SJSA1 (cell line): ENCODE data around the gene RPL19. TPM values are rescaled to one million over a fixed set of nuclear protein-coding genes. Genes with fewer than 3 reads are reported as not detected.

Source experiments
- DNase-seq, 2 experiments: peaks; one replicate each; pipeline ENCODE4 v3.0.0-alpha.2; 2015 to 2020; ENCODE audit warnings: low spot score in 2 of 2, low read depth in 1 of 2
- H3K27ac ChIP-seq: fragments of 250-450 bp; sonication (Bioruptor Pico); 2 replicates; pipeline ENCODE4 v1.5.1; 2020; ENCODE audit warnings: mild to moderate bottlenecking, moderate library complexity
- H3K27me3 ChIP-seq: fragments of 250-450 bp; sonication (Bioruptor Pico); replicated peaks from 2 replicates; pipeline ENCODE4 v1.5.1; 2020; ENCODE audit warnings: mild to moderate bottlenecking, moderate library complexity
- H3K36me3 ChIP-seq: fragments of 250-450 bp; sonication (Bioruptor Pico); 2 replicates; pipeline ENCODE4 v1.5.1; 2020; ENCODE audit warnings: mild to moderate bottlenecking
- H3K4me1 ChIP-seq: fragments of 250-450 bp; sonication (Bioruptor Pico); replicated peaks from 2 replicates; pipeline ENCODE4 v1.6.1; 2021; ENCODE audit warnings: mild to moderate bottlenecking
- H3K4me3 ChIP-seq: fragments of 250-450 bp; sonication (Bioruptor Pico); 2 replicates; pipeline ENCODE4 v1.5.1; 2020; ENCODE audit warnings: mild to moderate bottlenecking
- H3K9me3 ChIP-seq: fragments of 250-450 bp; sonication (Bioruptor Pico); replicated peaks from 2 replicates; pipeline ENCODE4 v1.5.1; 2020; ENCODE audit warnings: mild to moderate bottlenecking
- total RNA-seq: library from RNA; depleted of rRNA; stranded (reverse); fragments of >200 nt; shearing (Covaris generic); gene quantifications from 2 replicates; pipeline ENCODE4 v1.2.3, GENCODE V29; 2014

RPL19 gene
- total RNA-seq, 1 experiment from 2014 or later = 1,822 TPM

DNA sequence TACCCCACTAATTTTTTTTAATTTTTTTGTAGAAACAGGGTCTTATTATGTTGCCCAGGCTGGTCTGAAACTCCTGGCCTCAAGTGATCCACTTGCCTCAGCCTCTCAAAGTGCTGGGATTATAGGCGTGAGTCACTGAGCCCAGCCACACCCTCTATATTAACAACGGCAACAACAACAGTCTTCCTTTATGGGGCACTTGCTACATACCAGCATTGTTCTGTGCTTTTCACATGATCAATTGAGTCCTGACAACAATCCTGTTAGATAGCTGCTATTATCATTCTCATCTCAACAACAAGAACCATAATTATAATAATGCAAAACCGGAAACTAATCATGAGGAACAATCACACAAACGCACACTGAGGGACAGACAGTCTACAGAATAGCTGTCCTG lies 21.5 kb upstream of the RPL19 start:
- DNase-seq = no peak
- H3K27me3 ChIP-seq = no peaks in the 10 kb centered on the region
- H3K27ac ChIP-seq = no peak overlapping the region
- H3K36me3 ChIP-seq = peaks cover 24% of the 10 kb centered on the region
- no peak overlapping the region for H3K4me3 ChIP-seq
- H3K9me3 ChIP-seq = no peaks in the 10 kb centered on the region
- 0 out of 2 replicates have a peak, but pooled peaks cover 9% of the 10 kb centered on the region for H3K4me1 ChIP-seq

- no peak for DNase-seq
- Histone ChIP-seq H3K36me3 (peaks cover 27% of the 10 kb centered on the region), H3K4me3 (no peak overlapping the region), H3K27ac (no peak overlapping the region), H3K27me3 (no peaks in the 10 kb centered on the region), H3K9me3 (no peaks in the 10 kb centered on the region), H3K4me1 (0 out of 2 replicates have a peak, but pooled peaks cover 3% of the 10 kb centered on the region)
These were observed 18.8 kb upstream of the RPL19 start for GRCh38 chr17:39181303-39181702.

DNA sequence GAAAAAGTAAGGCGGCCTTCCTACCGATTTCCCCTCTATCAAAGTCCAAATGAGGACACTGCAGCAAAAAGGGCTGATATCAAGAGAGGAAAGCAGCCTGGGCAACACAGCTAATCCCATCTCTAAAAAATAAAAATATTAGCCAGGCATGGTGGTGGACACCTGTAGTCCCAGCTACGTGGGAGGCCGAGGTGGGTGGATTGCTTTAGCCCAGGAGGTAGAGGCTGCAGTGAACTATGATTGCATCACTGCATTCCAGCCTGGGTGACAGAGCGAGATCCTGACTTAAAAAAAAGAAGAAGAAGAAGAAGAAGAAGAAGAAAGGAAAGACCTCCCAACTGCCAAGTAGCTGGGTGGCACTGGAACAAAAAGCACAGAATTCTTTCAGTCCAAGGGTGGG lies 17.0 kb upstream of the RPL19 start:
- no peak for DNase-seq
- H3K27ac ChIP-seq = no peak overlapping the region
- H3K36me3 ChIP-seq = peaks cover 28% of the 10 kb centered on the region
- 0 out of 2 replicates have a peak, but pooled peaks cover 3% of the 10 kb centered on the region for H3K4me1 ChIP-seq
- H3K4me3 ChIP-seq = no peak overlapping the region
- H3K27me3 ChIP-seq = no peaks in the 10 kb centered on the region
- no peaks in the 10 kb centered on the region for H3K9me3 ChIP-seq

- no peak for DNase-seq
These were observed 16.4 kb upstream of the RPL19 start for GRCh38 chr17:39183720-39184119.

DNA sequence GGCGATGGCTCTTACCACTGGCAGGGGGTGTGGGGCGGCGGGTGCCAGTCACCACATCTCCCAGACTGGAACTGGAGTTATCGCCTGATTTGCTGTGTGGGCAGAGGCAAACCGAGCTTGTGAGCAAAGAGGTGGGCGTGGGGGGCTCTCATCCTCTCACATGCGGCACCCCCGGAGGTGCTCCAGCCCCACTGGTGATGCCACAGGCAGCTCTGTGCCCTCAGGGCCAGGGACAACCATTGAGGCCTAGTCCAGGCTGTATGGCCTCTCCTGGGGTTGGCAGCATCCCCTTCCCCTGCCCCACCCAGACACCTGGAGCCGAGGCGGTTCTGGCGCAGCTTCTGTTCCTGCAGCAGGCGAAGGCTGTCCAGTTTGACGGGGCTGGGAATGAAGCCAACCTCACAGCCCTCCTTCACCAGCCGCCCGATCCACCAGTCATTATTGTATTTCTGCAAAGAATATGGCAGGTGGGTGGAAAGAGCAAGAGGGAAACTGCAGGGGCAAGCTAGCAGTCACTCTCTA lies 13.5 kb upstream of the RPL19 start:
- H3K4me3 ChIP-seq = no peak overlapping the region
- H3K4me1 ChIP-seq = no peaks in the 10 kb centered on the region
- H3K27ac ChIP-seq = no peak overlapping the region
- DNase-seq = no peak
- no peaks in the 10 kb centered on the region for H3K27me3 ChIP-seq
- H3K9me3 ChIP-seq = no peaks in the 10 kb centered on the region
- peaks cover 44% of the 10 kb centered on the region for H3K36me3 ChIP-seq

More at GRCh38 chr17:39183720-39184119, 16.4 kb upstream of the RPL19 start:
- Histone ChIP-seq H3K27ac (no peak overlapping the region), H3K36me3 (peaks cover 29% of the 10 kb centered on the region), H3K27me3 (no peaks in the 10 kb centered on the region), H3K9me3 (no peaks in the 10 kb centered on the region), H3K4me1 (0 out of 2 replicates have a peak, but pooled peaks cover 1% of the 10 kb centered on the region), H3K4me3 (no peak overlapping the region)

- H3K36me3 ChIP-seq = peaks cover 48% of the 10 kb centered on the region
- H3K27me3 ChIP-seq = no peaks in the 10 kb centered on the region
- no peaks in the 10 kb centered on the region for H3K4me1 ChIP-seq
- H3K27ac ChIP-seq = no peak overlapping the region
- no peaks in the 10 kb centered on the region for H3K9me3 ChIP-seq
- DNase-seq = no peak
- no peak overlapping the region for H3K4me3 ChIP-seq
These were observed 12.8 kb upstream of the RPL19 start for GRCh38 chr17:39187152-39187830.

- no peak overlapping the region for H3K27ac ChIP-seq
- peaks cover 3% of the 10 kb centered on the region; the same call in 1 of the 2 replicates for H3K4me1 ChIP-seq
- DNase-seq = no peak
- no peak overlapping the region for H3K4me3 ChIP-seq
- H3K9me3 ChIP-seq = no peaks in the 10 kb centered on the region
- peaks cover 35% of the 10 kb centered on the region for H3K36me3 ChIP-seq
- no peaks in the 10 kb centered on the region for H3K27me3 ChIP-seq
These were observed 8.2 kb upstream of the RPL19 start for GRCh38 chr17:39191750-39192510.

- H3K36me3 ChIP-seq = peaks cover 27% of the 10 kb centered on the region
- no peak for DNase-seq
- no peaks in the 10 kb centered on the region for H3K9me3 ChIP-seq
- H3K27me3 ChIP-seq = no peaks in the 10 kb centered on the region
- no peak overlapping the region for H3K4me3 ChIP-seq
- H3K27ac ChIP-seq = no peak overlapping the region
- peaks cover 6% of the 10 kb centered on the region; the same call in 1 of the 2 replicates for H3K4me1 ChIP-seq
These were observed 7.2 kb upstream of the RPL19 start for GRCh38 chr17:39192901-39193300.

DNA sequence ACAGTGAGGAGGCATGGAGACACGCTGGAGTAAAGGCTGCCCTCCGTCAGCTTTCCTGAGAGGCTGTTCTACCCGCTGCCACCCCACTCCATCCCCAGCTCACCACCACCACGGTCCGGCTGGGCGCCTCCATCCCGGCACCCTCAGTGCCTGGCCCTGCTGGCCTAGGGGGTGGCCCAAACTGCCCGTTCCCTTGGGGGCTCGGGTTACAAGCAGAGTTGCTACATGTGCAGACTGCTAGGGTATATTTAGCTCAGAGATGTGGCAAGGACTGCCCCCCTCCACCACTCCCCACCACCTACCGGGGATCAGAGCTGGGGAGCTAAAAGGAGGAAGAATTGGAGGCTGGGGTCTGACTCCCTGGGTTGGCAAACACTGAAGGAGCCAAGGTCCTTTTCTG lies 6.7 kb upstream of the RPL19 start:
- H3K27me3 ChIP-seq = no peaks in the 10 kb centered on the region
- no peak for DNase-seq
- H3K4me3 ChIP-seq = no peak overlapping the region
- H3K4me1 ChIP-seq = peaks cover 9% of the 10 kb centered on the region; the same call in 1 of the 2 replicates
- H3K36me3 ChIP-seq = peaks cover 27% of the 10 kb centered on the region
- no peak overlapping the region for H3K27ac ChIP-seq
- H3K9me3 ChIP-seq = no peaks in the 10 kb centered on the region

- H3K4me3 ChIP-seq = no peak overlapping the region
- DNase-seq = no peak
- no peak overlapping the region for H3K27ac ChIP-seq
- peaks cover 10% of the 10 kb centered on the region; the same call in 1 of the 2 replicates for H3K4me1 ChIP-seq
- no peaks in the 10 kb centered on the region for H3K9me3 ChIP-seq
- peaks cover 22% of the 10 kb centered on the region for H3K36me3 ChIP-seq
- no peaks in the 10 kb centered on the region for H3K27me3 ChIP-seq
These were observed 5.7 kb upstream of the RPL19 start for GRCh38 chr17:39194089-39194984.

GRCh38 chr17:39194985-39195524 lies 5.0 kb upstream of the RPL19 start:
- no peak overlapping the region for H3K27ac ChIP-seq
- DNase-seq = no peak
- no peaks in the 10 kb centered on the region for H3K27me3 ChIP-seq
- H3K36me3 ChIP-seq = peaks cover 20% of the 10 kb centered on the region
- no peak overlapping the region for H3K4me3 ChIP-seq
- no peaks in the 10 kb centered on the region for H3K9me3 ChIP-seq
- H3K4me1 ChIP-seq = peaks cover 12% of the 10 kb centered on the region; the same call in 1 of the 2 replicates

- no peak overlapping the region for H3K27ac ChIP-seq
- DNase-seq = no peak
- H3K9me3 ChIP-seq = no peaks in the 10 kb centered on the region
- H3K4me3 ChIP-seq = no peak overlapping the region
- no peaks in the 10 kb centered on the region for H3K27me3 ChIP-seq
- H3K4me1 ChIP-seq = peaks cover 12% of the 10 kb centered on the region
- H3K36me3 ChIP-seq = peaks cover 21% of the 10 kb centered on the region
These were observed 4.4 kb upstream of the RPL19 start for GRCh38 chr17:39195568-39196160.
